Medulla oblongata (tissue), 1 donor: ENCODE results near the gene FMNL3.
A peak's percentile ranks its signal among the peaks of the same experiment; 100 is the strongest.

ENCODE experiments used
- DNase-seq: peaks from one replicate; pipeline ENCODE4 v3.0.0-alpha.2; 2015; ENCODE audit errors: extremely low spot score

The FMNL3 gene

DNA sequence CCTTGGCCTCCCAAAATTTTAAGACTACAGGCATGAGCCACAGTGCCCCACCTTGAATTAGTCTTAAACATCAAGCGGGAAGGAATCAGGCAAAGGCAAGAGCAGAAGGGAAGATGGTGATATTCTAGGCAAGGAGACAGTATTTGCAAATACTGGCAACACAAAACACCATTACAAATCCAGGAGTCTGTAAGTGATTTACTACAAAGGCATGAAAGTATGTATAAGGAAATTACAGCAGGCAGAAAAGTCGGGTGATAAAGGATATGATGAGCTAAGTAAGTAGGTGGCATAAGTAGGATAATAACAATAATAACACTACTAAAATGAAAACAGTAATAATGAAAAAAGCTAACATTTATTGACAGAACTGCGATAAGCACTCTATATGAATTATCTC lies 28.5 kb downstream of the FMNL3 start:
- DNase-seq, result no peak

DNA sequence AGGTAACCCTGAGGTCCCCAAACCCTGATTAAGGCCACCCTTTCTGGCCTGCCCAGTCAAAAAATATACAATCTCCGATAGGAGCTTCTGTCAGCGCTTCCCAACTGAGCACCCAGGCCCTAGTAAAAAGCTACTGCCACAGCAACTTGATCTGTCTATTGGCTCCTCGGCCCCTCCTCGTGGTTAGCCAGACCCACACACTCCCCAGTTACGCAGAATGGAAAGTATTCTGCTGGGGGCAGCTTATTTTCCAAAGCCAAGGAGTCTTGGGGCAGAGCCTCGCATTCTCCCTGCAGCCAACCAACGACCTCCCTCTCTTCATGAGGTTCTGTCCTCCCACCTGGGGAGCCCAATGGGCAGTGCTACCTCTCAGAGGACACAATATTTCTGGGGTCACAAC lies 32.1 kb downstream of the FMNL3 start:
- DNase-seq, result no peak

DNA sequence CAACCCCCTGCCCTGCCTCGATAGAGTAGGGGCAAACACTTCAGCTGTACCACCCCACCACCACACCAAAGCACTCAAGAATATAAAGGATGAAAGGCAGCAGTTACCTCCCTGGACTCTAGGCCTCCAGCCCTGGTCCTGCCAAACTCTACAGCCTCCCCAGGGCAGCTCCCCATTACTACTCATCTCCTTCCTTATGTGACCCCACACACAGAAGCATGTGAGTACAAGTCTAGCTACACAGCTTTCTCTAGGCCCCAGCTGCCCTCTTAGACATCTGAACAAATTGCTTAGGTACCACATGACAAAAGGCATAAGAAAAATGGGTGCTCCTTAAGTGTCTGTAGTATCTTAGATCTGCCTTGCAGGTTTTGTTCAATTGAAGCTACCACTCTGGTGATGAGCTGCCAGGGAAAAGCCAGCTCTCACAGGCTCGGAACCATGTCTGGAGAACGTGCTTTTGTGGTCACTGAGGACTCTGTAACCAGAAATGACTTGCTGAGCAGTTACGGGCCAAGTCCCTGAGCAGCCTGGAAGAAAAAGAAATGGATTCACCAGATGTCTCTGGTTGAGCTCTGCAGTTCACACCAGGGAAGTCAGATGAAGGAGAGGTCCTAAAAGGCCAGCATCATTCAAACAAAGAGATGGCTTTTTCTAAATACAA lies 32.8 kb downstream of the FMNL3 start:
- peak; percentile 56 for DNase-seq

DNA sequence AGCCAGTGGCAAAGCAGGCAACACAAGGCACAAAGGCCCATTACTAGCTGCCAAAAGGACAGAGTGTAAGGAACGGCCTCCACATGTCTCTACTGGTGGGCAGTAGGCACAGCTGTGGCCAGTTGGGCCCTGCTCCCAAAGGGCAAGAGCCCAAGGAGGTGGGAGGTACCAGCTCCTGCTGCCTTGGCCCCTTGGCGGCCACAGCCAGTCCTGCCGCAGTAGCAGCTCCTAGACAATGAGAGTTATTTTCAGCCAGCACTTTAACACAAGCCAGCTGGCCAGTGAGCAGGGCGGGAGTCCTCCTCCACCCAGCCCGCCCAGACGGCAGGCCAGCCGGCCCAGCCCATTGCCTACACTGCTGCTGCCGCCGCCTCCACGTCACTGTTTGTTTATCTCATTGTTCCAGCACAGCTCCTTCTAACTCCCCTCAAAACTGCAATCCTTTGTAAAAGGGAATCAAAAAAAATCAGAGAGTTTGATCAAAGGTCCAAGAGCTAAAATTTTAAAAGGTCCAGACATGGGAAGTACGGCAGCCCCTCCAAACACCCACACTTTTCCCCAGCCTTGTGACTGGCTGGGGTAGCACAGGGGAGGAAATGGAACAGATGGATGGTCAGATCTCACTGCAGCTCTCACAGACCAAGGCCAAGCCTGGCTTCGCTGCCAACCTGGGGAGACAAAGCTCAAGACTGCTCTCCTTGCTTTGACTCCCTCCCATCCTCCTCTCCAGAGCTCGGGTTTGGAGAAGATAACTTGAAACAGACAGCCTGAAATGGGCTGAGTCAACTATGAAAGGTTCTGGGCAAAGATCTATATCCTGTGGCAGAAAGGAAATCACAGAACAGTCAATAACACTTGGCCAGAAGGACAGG lies 33.5 kb downstream of the FMNL3 start:
- peak; percentile 98 for DNase-seq

DNA sequence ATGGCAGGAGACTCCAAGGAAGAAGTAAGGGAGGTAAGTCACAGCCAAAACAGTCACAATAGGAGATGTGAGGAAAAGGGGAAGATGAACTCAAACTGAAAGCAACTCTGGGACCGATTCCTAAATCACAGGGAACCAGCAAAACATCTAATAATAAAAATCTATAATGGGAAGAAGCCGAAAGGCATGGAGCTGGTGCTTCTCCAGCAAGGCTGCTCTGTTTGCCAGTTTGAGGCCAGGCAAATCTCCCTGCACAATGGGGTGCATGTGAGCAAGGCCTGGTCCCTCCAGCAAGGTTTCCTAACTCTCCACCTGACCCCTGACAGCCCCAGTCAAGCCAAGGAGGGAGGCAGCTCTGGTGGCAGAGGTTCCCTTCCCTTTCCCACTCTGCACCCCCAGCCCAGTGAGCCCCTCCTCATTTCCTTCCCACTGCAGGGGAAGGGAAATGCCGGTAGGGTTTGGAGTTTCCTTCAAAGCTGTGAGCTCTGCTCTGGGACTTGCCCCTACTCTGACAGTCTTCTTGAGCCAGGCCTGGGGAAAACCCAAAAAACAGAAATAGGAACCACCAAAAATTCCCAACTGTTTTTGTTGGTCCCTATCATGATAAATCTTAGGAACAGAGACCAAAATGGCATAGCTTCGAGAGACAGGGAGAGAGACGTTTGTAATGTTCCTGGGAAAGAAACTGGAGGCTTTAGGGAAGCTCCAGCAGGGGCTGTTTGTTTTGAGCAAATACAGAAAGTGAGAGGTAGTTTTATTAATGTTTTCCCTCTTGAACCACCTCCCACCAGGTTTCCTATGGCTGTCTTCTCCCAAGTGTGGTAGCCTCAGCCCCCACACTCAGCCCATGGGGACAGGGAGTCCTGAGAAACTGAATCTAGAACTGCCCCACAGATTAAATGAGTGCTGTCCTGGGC lies 34.6 kb downstream of the FMNL3 start:
- DNase-seq, result peak; percentile 78

DNA sequence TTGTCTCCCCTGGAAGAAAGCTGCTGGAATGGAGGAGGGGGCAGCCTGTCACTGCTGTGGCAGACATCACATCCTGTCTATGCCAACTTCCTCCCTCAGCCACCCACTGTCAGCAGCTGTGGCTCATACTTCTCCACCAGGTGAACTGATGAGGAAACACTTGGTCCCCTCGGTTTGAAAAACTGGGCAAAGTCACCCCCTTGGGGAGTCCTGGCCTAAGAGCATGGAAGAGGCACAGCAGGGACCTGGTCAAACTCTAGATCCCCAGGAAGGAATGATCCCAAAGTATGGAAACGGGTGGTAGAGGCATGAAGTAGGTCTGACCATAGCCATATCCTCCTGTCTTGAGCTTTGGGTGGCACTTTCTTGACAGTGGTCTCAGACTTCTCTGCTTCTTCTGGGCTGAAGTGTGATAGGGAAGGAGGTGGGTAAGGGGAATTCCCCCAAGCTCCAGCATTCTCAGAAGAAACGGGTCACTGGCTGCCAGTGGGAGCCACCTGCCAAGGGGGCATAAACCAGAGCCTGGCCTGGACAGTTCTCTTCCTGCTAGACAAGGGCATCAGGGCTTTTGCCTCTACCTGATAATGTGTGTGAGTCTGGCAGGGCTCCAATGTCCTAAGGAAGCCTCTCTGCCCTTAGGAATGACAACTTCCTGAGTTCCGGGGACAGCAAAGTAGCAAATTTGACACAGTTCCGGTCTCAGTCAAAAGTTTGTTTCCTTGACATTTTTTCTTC lies 36.0 kb downstream of the FMNL3 start:
- peak; percentile 40 for DNase-seq

DNA sequence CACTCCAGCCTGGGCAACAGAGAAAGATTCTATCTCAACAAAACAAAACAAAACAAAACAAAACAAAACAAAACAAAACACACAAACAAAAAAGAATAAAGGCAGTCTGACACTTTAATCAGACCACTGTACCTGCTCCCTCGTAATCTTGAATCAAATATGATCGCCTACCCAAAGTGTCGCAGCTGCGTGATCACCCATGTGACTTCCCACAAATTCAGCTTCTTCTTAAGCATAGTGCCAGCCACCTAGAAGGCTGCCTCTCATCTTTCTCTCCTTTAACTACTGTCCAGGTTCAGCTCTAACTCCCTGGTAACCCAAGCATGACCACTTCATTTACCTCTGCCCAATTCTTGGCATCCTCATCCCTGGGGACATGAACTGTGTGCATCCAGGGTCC lies 37.4 kb downstream of the FMNL3 start:
- DNase-seq, result no peak

DNA sequence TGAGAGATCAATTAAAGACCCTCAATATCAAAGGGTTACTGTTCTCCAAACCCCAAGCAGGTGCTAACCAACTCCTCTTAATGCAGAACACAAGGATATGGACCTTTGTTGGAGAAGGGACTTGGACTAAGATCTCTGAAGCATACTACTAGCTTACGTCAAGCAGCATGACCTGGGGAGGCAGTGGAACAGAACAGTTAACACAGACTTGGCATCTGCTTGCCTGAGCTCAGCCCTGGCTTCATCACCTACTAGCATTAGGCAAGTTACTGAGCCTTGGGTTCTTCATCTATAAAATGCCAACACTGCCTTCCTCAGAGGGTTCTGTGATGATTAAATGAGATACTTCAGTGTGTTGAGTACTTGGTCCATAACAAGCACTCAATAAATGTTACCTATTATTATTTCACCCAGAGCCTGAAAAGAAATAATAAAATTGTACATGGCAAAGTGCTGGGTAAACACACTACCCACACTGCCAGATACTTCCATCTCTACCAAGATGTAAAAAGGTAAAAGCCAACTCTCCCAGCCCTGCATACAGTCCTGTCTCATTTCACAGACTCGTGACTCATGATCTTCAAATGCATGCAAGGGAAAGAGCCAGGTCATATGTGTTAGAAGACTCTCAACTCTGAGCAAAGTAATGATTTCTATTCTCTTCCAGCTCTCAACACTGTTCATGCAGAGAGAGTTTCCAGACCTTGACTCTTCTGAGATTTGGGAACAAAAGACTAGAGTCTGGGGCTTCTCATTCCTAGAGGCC lies 39.7 kb downstream of the FMNL3 start:
- no peak for DNase-seq

DNA sequence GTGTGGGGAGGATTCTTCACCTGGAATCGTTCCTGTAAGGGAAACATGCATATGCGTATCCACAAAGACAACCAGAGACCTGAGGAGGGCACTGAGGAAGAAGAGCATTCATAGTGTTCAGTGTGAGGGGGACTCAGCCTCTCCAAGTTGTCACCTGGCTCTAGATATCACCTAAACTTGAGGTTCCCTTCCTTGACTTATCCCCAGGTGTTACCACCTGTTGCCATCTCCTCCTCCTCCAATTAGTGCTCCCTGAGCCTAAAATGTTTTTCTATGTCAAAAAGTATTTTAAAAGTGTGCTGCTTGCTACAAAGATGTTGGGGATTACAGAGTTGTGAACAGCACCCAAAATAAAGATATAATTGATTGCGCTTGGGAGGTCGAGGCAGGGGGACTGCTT lies 41.0 kb downstream of the FMNL3 start:
- DNase-seq, result no peak

DNA sequence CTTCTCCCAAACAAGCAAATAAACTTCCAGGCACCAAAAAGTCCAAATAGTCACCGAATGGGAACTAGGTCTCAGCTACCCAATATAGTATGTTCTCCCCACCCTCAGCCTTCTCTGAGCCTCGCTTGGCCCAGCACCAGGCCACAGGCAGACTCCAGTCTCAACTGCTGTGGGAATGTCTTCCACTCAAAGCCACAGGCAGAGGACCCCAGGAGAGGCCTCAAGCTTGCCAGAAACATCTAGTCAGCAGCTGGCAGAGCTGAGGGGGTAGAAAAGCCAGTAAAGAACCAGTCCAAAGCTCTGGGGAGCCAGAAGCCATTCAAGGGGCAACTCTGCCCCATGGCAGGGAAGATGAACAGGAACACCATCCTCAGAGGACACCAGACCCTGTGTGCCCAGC lies 41.8 kb downstream of the FMNL3 start:
- DNase-seq, result no peak

DNA sequence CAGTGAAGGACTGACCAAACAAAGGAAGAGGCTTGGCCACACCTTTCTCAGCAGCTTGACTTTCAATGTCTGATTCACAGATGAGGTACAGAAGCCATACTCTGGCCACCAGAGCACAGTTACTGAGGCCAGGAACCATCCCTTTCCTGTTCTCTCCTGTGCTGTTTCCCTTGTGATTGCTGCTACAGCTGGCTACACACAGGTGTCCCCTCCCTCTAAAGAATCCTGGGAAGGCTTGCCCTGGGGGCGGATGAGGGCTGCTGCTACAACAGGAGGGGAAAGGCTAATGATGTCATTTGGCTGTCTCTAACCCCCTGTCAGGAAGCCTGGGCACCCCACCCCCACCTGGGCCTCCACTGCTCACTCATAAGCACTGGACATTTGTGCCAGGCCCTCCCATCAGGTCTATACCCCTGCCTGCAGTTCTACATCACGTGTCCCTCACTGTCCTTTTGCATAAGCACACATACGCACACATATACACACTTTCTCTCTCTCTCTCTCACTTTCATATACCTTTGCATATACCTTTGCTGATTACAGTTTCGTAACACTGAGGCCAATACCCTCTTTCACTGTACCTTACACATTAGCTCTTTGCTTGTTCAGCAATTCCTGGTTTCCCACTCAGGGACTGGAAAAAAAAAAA lies 42.5 kb downstream of the FMNL3 start:
- no peak for DNase-seq

DNA sequence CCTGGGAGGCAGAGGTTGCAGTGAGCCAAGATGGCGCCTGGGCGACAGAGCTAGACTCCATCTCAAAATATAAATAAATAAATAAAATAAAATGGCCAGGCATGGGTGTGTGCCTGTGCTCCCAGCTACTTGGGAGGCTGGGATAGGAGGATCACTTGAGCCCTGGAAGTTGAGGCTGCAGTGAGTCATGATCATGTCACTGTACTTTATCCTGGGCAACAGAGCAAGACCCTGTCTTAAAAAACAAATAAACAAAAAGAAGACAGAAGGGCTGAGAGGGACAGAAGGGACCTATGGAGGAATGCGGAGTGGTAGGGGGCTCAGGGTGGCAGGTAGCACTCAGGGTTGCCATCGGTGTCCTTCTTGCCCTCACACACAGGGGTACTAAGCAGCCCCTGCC lies 43.0 kb downstream of the FMNL3 start:
- no peak for DNase-seq

DNA sequence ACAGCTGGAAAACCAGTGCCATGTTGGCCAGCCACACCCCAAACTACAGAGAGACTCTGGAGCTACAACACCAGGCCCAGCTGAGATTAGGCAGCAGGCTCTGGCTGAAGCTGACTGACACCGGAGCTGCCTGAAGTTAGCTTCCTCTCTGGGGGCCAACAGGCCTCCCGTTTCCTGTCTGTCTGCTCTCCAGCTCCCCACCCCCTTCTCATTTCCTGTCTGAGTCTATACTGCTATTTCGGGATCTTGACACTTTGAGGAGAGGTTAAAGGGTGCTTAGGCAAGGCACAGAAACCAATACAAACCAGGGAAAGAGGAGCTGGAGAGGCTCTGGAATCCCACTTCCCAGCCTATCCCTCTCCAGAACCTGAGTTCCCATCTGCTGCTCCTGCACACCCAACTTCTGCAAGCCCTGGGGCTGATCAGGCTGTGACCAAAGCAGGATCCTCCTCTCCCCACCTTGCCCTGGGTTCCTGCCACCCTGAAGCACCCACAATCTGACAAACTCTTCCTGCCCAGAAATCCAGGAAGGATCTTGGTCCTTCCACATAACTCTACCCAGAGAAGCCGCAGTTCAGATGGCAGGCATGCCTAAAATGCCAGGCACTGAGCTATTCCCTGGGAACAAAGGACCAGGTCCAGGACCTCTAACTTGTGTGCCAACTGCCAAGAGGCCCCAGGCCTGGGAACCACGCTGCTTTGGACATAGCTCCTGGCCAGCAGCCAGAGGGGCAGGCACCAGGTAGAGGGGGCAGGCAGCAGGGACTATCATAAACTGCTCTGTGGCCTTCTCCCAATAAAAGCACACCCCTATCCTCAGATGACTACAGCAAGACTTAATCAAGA lies 44.0 kb downstream of the FMNL3 start:
- DNase-seq, result peak; percentile 87

DNA sequence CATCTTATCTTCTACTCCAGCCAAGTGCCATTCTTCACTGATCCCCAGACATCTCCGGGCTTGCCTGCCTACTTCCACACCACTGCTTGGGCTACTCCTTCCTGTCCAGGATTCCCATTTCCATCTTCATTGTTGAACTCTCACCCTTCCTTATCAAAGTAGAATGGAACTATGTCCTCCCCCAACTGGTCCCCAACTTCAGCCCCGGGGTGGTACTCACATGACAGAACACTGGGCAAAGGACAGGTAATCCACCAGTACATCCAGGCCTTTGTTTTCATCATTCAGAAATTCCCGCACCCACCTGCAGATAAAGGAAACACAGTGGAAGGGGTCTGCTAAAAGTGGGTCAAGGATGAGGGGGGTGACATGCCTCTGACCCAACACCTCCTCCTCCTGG lies 45.5 kb downstream of the FMNL3 start:
- no peak for DNase-seq

DNA sequence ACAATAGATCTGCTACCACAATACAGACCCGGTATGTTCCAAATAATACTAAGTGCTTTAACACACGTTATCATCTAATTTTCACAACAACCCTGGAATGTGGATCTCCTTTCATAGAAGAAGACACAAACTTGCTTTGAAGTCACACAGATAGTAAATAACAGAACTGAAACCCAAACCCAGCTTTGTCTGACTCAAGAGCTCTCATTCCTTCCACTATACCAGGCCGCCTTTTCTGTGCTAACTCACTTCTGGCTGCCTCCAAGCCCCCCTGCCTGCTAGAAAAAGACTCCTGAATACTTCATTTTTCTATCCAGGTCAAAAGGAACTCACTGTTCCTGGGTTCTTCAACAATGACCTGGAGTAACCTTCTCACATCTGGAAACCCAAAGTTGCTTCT lies 46.0 kb downstream of the FMNL3 start:
- peak; percentile 54 for DNase-seq

DNA sequence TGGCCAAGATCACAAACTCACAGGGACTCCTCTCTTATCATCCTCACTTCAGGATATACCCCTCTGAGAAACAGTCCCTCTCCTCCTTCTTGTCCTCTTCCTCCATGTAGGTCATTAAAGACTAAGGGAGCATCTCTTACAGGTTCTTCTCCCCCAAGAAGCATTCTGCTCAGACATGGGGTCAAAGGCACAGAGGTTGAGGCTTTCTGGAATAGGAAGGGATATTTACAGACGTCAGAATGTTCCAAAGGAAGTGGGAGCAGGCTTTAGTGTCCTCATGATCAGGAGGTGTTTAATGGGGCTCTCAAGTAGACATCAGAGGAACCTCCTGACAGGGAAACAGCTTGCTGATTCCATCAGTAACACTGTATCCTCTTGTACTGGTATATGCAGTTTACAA lies 47.5 kb downstream of the FMNL3 start:
- DNase-seq, result no peak

DNA sequence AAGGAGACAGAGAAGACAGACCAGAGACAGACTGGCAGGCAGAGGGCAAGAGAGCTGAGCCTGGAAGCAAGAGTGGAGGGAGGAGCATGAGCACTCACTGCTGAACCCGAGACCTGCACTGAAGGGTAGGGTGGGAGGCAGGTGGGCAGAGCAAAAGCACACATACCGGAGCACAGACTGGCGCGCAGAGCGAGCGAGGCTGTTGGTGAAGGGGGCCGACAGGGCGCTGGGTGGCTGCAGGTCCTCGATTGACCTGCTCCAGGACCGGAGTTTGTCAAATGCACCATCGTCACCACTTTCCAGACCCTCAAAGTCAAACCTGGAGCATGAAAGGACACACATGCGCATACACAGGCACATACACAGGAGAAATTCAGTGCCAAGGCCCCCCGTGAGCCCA lies 48.9 kb downstream of the FMNL3 start:
- DNase-seq, result no peak

DNA sequence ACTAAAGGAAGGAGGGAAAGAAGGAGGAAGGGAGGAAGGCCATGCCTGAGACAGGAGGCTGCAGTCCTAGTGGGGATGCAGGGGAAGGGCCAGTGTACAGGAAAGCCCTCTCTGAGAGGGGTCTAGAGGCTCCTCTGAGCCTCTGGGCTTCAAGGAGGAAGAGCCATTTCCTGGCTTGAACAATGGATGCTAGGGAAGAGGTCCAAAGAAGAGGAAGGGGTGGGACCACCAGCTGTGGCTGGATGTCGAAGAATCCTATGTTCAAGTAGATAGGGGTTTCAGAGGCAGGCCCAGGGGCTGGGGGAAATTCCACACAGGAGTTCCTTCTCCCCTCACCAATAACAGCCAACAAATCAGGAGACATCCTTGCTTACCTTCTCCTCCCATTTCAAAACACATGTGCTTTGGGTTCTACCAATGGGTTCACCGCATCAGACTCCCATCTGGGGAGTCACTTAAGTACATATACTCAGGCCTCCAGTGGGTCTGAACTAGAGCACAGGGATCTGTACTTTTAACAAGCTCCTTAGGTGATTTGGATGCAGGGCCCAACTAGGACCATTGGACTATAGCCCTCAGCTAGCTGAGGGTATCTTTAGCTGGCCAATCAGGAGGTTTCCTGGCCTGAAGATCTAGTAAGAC lies 51.5 kb downstream of the FMNL3 start:
- no peak for DNase-seq

DNA sequence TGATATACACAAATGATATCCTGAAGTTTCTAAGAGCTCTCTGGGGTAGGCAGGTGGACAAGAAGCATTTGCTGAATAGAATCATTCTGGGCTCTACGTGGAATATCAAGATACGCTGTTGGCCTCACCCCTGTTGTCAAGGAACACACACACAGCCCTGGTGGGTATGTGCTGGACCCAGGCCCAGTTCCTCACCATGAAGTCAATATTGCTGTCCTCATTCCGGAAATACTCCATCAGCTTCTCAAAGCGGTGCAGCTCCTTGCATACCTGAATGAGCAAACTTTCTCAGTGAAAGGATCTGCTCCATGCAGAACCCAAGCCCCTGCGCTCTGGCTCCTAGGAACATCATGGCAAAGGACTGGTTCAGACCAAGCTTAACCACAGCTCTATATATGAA lies 52.5 kb downstream of the FMNL3 start:
- no peak for DNase-seq
